Sciatic nerve (tissue), 2 donors: ENCODE measurements around the gene MATK. TPM values are rescaled to one million over a fixed set of nuclear protein-coding genes. Genes with fewer than 3 reads are reported as not detected.

Source experiments
- ATAC-seq: fragments of 200-7000 bp; cut with Tn5 transposase; one replicate; pipeline ENCODE4 v1.9.1; 2020; ENCODE audit warnings: mild to moderate bottlenecking, moderate library complexity
- DNase-seq: peaks from one replicate; pipeline ENCODE4 v3.0.0-alpha.2; 2020; ENCODE audit warnings: low spot score
- intact Hi-C: fragments of 100-400 bp; cut with DNase I; formaldehyde crosslinking; loops from one replicate; pipeline ENCODE4 v1.14.2; 2022
- total RNA-seq: library from RNA; stranded (reverse); fragmentation: NEBNext Ultra II Directional; extraction: Animal tissue kit (Norgen Biotek cat#: 25700); gene quantifications from one replicate; pipeline ENCODE4 v1.2.1, GENCODE V29; 2021
- donor health status: DM: no; HTN: no; CAD: no.
- donor health status: DM: no; HTN: no; CAD: no.

MATK gene
- total RNA-seq, 1 donor from 2014 or later: 1.6 TPM

- intact Hi-C loops: no loop called here
- ATAC-seq: no peak
- DNase-seq: no peak
These were observed 52.5 kb downstream of the MATK start for GRCh38 chr19:3733549-3734309.

GRCh38 chr19:3732108-3732507 is 54.1 kb downstream of the MATK start:
- DNase-seq (no peak), ATAC-seq (no peak)
- intact Hi-C loops: no loop called here

- ATAC-seq: no peak
- no peak for DNase-seq
- intact Hi-C loops: no loop called here
These were observed 55.7 kb downstream of the MATK start for GRCh38 chr19:3730457-3730958.

Other genes with a start within 250 kb of the MATK start
- 4.9 TPM for gene TEKTIP1, start 247.2 kb downstream of the MATK start, total RNA-seq
- 52.5 TPM for gene MFSD12, start 228.8 kb downstream of the MATK start, total RNA-seq
- 72.9 TPM for gene HMG20B, start 213.4 kb downstream of the MATK start, total RNA-seq
- 2.4 TPM for gene GIPC3, start 200.9 kb downstream of the MATK start, total RNA-seq
- gene TBXA2R, start 179.5 kb downstream of the MATK start, total RNA-seq: 11.2 TPM
- gene CACTIN, start 159.6 kb downstream of the MATK start, total RNA-seq: 19.6 TPM
- gene PIP5K1C, start 85.9 kb downstream of the MATK start, total RNA-seq: 46.9 TPM
- 2.1 TPM for gene TJP3, start 78.0 kb downstream of the MATK start, total RNA-seq
- 26.1 TPM for gene APBA3, start 24.7 kb downstream of the MATK start, total RNA-seq
- 35.3 TPM for gene MRPL54, start 23.7 kb downstream of the MATK start, total RNA-seq
- not detected for gene RAX2, start 14.2 kb downstream of the MATK start, total RNA-seq
- 0.31 TPM for gene ZFR2, start 82.7 kb upstream of the MATK start, total RNA-seq
- not detected for gene ATCAY, start 94.3 kb upstream of the MATK start, total RNA-seq
- gene NMRK2, start 146.7 kb upstream of the MATK start, total RNA-seq: not detected
- gene DAPK3, start 184.7 kb upstream of the MATK start, total RNA-seq: 69.0 TPM
- gene EEF2, start 199.1 kb upstream of the MATK start, total RNA-seq: 1,381 TPM
- gene PIAS4, start 221.4 kb upstream of the MATK start, total RNA-seq: 33.4 TPM